Measurements from ENCODE around the gene CNTNAP2.

- TF ChIP-seq EP300 (IDR thresholded peaks at IDR 0.05) (no peak), POLR2A (IDR thresholded peaks at IDR 0.05) (no peak)
Observed at GRCh38 chr7:146639291-146639690, 522.7 kb downstream of the CNTNAP2 start.

All from stomach (tissue), 4 donors.